Testis (tissue), 2 donors: ENCODE measurements around the gene EGR4.

Experiments
- CTCF ChIP-seq, 3 experiments: fragments of 450-650 bp in 2 of 3; fragments of 200-600 bp in 1 of 3; sonication (generic) in 1 of 3; IDR thresholded peaks; one replicate each; pipeline ENCODE4 v1.5.1; 2016 to 2019; ENCODE audit warnings: antibody characterized with exemption in 3 of 3, mild to moderate bottlenecking in 2 of 3, moderate library complexity in 1 of 3
- POLR2A ChIP-seq: fragments of 450-650 bp; IDR thresholded peaks from one replicate; pipeline ENCODE4 v1.6.1; 2017; ENCODE audit warnings: antibody characterized with exemption, mild to moderate bottlenecking, moderate library complexity

- TF ChIP-seq CTCF (IDR thresholded peaks at IDR 0.05): no peak
- no peak for TF ChIP-seq POLR2A
These were observed 8.3 kb upstream of the EGR4 start for GRCh38 chr2:73301636-73302035.
